Vagina (tissue), 2 donors: ENCODE measurements around the gene FAM120A.

Experiments
- CTCF ChIP-seq, 3 experiments: fragments of 450-650 bp in 2 of 3; fragments of 200-600 bp in 1 of 3; sonication (generic) in 1 of 3; IDR thresholded peaks; one replicate each; pipeline ENCODE4 v1.5.1; 2017 to 2019; ENCODE audit warnings: antibody characterized with exemption in 3 of 3, mild to moderate bottlenecking in 2 of 3, moderate library complexity in 2 of 3
- POLR2A ChIP-seq, 2 donors: fragments of 450-650 bp; IDR thresholded peaks; one replicate each; pipeline ENCODE4 v1.6.1; 2017; ENCODE audit warnings: antibody characterized with exemption in 2 of 2, mild to moderate bottlenecking in 2 of 2, moderate library complexity in 2 of 2
- POLR2AphosphoS5 ChIP-seq, 2 donors: sonication (generic); formaldehyde crosslinking; IDR thresholded peaks; one replicate each; pipeline ENCODE4 v1.9.0; 2017; ENCODE audit warnings: antibody characterized with exemption in 2 of 2, mild to moderate bottlenecking in 2 of 2, low read depth in 1 of 2; ENCODE audit not compliant: insufficient read depth in 1 of 2

GRCh38 chr9:93585695-93586094, 134.2 kb downstream of the FAM120A start:
- TF ChIP-seq CTCF (IDR thresholded peaks at IDR 0.05) (no peak), POLR2A (IDR thresholded peaks at IDR 0.05) (no peak), POLR2AphosphoS5 (IDR thresholded peaks at IDR 0.05; ENCODE audit: insufficient read depth in 1 of 2, low read depth in 1 of 2) (no peak)
